Psoas muscle (tissue), 8 donors: Measurements from ENCODE around the gene ALK. TPM values are rescaled to one million over a fixed set of nuclear protein-coding genes. Genes with fewer than 3 reads are reported as not detected.

Experiments
- ATAC-seq, 4 donors: fragments of 200-7000 bp; cut with Tn5 transposase; one replicate each; pipeline ENCODE4 v1.9.1; 2020; ENCODE audit warnings: moderate library complexity in 3 of 4, mild to moderate bottlenecking in 2 of 4
- DNase-seq, 2 donors: peaks; one replicate each; pipeline ENCODE4 v3.0.0-alpha.2; 2020
- H3K27ac ChIP-seq: fragments of 200-600 bp; one replicate; pipeline ENCODE4 v1.8.0; 2022
- H3K27me3 ChIP-seq, 3 donors: fragments of 200-600 bp in 1 of 3; one replicate each; pipeline versions ENCODE4 v1.6.1 to v1.8.0; 2013 to 2022; ENCODE audit warnings: low read length in 2 of 3, mild to moderate bottlenecking in 2 of 3, moderate library complexity in 1 of 3; ENCODE audit not compliant: insufficient read depth in 3 of 3
- H3K36me3 ChIP-seq, 2 donors: fragments of 200-600 bp in 1 of 2; one replicate each; pipeline versions ENCODE4 v1.6.1 to v1.8.0; 2013 to 2022; ENCODE audit warnings: low read depth in 1 of 2, mild to moderate bottlenecking in 1 of 2, moderate library complexity in 1 of 2; ENCODE audit not compliant: insufficient read depth in 1 of 2
- H3K4me1 ChIP-seq: fragments of 200-600 bp; one replicate; pipeline ENCODE4 v1.8.0; 2022
- H3K4me3 ChIP-seq: fragments of 200-600 bp; one replicate; pipeline ENCODE4 v1.8.0; 2022; ENCODE audit warnings: mild to moderate bottlenecking
- H3K9me3 ChIP-seq: fragments of 200-600 bp; one replicate; pipeline ENCODE4 v1.8.0; 2022
- CTCF ChIP-seq: fragments of 200-600 bp; IDR thresholded peaks from one replicate; pipeline ENCODE4 v1.8.0; 2022; ENCODE audit warnings: antibody characterized with exemption
- WGBS, 3 donors: extraction: QIAGEN DNeasy Blood & Tissue Kit; methylation state at CpG; one replicate each; pipeline versions ENCODE4 v1.1.6 to v1.1.7; 2013; 5-methylcytosine and 5-hydroxymethylcytosine counted together
- intact Hi-C, 2 donors: fragments of 100-400 bp; cut with DNase I; formaldehyde crosslinking; loops; one replicate each; pipeline versions ENCODE4 v1.11.0 to v1.14.2; 2022
- polyA plus RNA-seq, 3 donors: library from polyadenylated mRNA; stranded (reverse); fragments of 200-250 nt; gene quantifications; one replicate each; pipeline ENCODE4 v1.2.3, GENCODE V29; 2013
- total RNA-seq, 4 donors: library from RNA; stranded (reverse); fragmentation: NEBNext Ultra II Directional in 2 of 4; extraction: Animal tissue kit (Norgen Biotek cat#: 25700) in 2 of 4; gene quantifications; one replicate each; pipeline versions ENCODE4 v1.2.1 to v1.2.4, GENCODE V29; 2021 to 2023
- donor health status: healthy with polysubstance abuse.
- donor health status: DM: no; HTN: no; CAD: no; lungs with moderate emphysema.
- donor health status: Bipolar disorder and iron deficiency.
- donor health status: healthy.
- donor health status: DM: yes; HTN: yes; CAD: no.
- donor health status: DM: no; HTN: no; CAD: no.
- donor health status: DM: no; HTN: no; CAD: no.
- donor health status: DM: yes; HTN: yes; CAD: no.

ALK gene
- total and polyA plus RNA-seq, 7 donors, result 0.03 to 0.32 (median 0.08) TPM; not detected in 2

DNA sequence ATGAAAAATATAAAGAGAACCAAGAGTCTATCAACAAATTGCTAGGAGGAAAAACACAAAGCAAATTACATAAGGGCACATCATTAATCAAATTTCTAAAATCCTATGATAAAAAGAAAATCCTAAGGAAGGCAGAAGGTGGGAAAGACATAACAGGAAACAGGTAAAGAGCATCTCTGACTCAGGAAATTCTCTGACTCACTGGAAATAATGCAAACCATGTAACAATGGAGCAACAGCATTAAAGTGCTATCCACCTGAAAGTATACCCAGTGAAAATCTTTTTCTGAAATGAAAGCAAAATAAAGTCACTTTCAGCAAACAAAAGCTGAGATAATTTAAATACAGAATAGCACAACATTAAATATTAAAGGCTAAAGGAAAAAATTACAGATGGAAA lies 10.9 kb downstream of the ALK start:
- Histone ChIP-seq H3K9me3 (no peaks in the 10 kb centered on the region), H3K27ac (no peak overlapping the region), H3K27me3 (peaks cover 0 to 14% (median 9%) of the 10 kb centered on the region in 3 donors), H3K4me3 (no peak overlapping the region), H3K36me3 (no peaks in the 10 kb centered on the region), H3K4me1 (no peaks in the 10 kb centered on the region)
- ATAC-seq (no peak), DNase-seq (no peak)
- TF ChIP-seq CTCF, result no peak
- intact Hi-C loops, result no loop called here

GRCh38 chr2:29902356-29902755 lies 19.0 kb downstream of the ALK start:
- no peak for TF ChIP-seq CTCF
- intact Hi-C loops, result no loop called here
- H3K4me1 ChIP-seq, result no peaks in the 10 kb centered on the region
- DNase-seq, result no peak
- ATAC-seq, result no peak
- H3K4me3 ChIP-seq, result no peak overlapping the region
- H3K36me3 ChIP-seq, result no peaks in the 10 kb centered on the region
- no peaks in the 10 kb centered on the region for H3K9me3 ChIP-seq
- WGBS, 3 donors, result 21 to 26% (median 25%) methylated on average over 1 of the region's 1 CpG
- H3K27ac ChIP-seq, result no peak overlapping the region
- H3K27me3 ChIP-seq, result peaks cover 0 to 29% (median 2%) of the 10 kb centered on the region in 3 donors

GRCh38 chr2:29900971-29901633 lies 20.3 kb downstream of the ALK start:
- no peak overlapping the region for H3K4me3 ChIP-seq
- intact Hi-C loops, result no loop called here
- H3K27me3 ChIP-seq, result peaks cover 0 to 22% (median 2%) of the 10 kb centered on the region in 3 donors
- 19 to 32% (median 27%) methylated on average over 3 of the region's 3 CpGs for WGBS, 3 donors
- H3K27ac ChIP-seq, result no peak overlapping the region
- no peaks in the 10 kb centered on the region for H3K9me3 ChIP-seq
- no peak for TF ChIP-seq CTCF
- ATAC-seq (no peak), DNase-seq (no peak)
- H3K4me1 ChIP-seq, result no peaks in the 10 kb centered on the region
- H3K36me3 ChIP-seq, result no peaks in the 10 kb centered on the region

DNA sequence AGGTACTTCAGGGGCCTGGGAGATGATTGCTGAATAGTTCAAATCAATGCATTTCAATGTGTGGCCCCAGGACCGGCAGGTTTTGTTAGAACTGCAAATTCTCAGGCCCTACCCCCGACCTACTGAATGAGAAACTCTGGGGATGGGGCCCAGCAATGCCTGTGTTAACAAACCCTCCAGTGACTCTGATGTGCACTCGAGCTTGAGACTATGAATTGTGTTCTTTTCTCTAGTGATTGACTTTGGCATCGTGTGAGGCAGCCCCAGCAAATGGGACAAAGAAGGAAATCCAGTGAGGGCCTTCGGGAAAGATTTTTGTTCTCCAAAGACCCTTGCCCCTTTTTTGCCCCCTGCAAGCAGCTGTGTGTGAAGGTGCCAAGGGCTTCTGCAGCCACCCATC lies 22.4 kb downstream of the ALK start:
- no peak overlapping the region for H3K27ac ChIP-seq
- no peak for ATAC-seq
- intact Hi-C loops, result no loop called here
- H3K4me1 ChIP-seq, result no peaks in the 10 kb centered on the region
- no peak for TF ChIP-seq CTCF
- H3K4me3 ChIP-seq, result no peak overlapping the region
- no peaks in the 10 kb centered on the region for H3K9me3 ChIP-seq
- 27 to 34% (median 31%) methylated on average over 5 of the region's 5 CpGs for WGBS, 3 donors
- DNase-seq, result no peak
- H3K27me3 ChIP-seq, result peaks cover 0 to 22% (median 2%) of the 10 kb centered on the region in 3 donors
- no peaks in the 10 kb centered on the region for H3K36me3 ChIP-seq
